LHCN-M2 (cell line): Measurements from ENCODE around the gene XRRA1. TPM values are rescaled to one million over a fixed set of nuclear protein-coding genes. Genes with fewer than 3 reads are reported as not detected.
"Not testable (repeated sequence)": the region's sequence is repeated elsewhere in the genome, so short reads cannot be mapped to it uniquely, and the experiment has no call there.

ENCODE experiments used
- DNase-seq: peaks from one replicate; pipeline ENCODE4 v3.0.0-alpha.2; 2012; ENCODE audit warnings: low read depth
- total RNA-seq: library from RNA; depleted of rRNA; stranded (reverse); fragments of >200 nt; gene quantifications from 2 replicates; pipeline ENCODE4 v1.2.3, GENCODE V29; 2014

XRRA1 gene
- total RNA-seq, 1 experiment from 2014 or later = 17.8 TPM

DNA sequence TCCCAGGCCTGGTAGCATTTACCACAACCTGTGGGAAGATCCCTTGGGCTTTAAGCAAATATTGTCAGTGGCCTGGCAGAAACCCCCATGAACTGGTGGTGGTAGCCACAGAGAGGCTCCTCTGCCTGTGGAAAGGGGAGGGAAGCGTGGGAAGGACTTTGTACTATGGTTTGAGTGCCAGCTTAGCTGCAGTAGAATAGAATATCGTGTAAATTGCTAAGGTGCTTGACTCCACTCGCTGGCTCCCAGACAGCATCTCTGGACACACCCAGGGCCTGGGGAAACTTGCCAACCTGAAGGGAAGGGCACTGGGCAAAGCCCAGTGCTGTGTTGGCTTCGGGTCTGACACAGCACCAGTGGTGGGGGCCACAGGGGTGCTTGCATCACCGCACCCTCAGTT is 52.6 kb downstream of the XRRA1 start:
- no peak for DNase-seq

DNA sequence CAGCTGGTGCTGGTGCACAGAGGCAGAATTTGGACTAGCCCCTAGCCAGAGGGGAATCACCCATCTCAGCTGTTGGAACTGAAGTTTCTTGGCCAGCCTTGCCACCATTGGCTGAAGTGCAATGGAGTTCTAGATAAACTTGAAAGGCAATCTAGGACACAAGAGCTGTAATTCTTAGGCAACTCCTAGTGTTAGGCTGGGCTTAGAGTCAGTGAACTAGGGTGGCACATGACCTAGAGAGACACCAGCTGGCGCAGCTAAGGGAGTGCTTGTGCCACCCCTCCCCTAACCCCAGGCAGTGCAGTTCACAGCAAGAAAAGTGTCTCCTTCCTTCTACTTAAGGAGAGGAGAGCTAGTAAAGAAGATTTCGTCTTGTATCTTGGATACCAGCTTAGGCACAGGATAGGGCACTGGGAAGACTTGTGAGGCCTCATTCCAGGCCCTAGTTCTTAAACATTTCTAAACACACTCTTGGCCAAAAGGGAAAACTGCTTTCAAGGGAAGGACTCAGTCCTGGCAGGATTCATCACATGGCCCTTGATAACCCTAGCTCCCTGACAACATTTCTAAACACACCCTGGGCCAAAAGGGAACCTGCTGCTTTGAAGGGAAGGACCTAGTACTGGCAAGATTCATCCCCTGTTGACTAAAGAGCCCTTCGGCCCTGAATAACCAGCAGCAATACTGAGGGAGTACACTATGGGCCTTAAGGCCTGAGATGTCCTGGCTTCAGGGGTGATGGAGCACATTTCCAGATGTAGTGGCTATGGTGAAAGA is 53.4 kb downstream of the XRRA1 start:
- DNase-seq = no peak

DNA sequence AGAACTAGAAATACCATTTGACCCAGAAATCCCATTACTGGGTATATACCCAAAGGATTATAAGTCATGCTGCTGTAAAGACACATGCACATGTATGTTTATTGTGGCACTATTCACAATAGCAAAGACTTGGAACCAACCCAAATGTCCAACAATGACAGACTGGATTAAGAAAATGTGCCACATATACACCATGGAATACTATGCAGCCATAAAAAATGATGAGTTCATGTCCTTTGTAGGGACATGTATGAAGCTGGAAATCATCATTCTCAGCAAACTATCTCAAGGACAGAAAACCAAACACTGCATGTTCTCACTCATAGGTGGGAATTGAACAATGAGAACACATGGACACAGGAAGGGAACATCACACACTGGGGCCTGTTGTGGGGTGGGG is 55.9 kb downstream of the XRRA1 start:
- not testable (repeated sequence) for DNase-seq

DNA sequence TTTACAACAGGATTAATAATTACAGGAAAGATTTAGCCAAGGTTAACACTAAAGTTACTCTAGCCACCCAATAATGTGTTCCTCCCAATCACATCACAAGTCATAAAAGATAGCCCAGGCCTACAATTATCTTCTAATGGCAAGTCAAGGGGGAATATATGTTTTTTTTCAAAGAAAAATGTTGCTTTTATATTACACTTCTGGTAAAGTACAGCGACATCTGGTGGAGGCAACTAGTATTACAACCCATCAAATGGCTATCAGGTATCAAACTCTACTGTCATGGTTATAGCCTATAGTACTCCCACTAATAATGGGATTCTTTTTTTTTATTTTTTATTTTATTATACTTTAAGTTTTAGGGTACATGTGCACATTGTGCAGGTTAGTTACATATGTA is 71.8 kb downstream of the XRRA1 start:
- peak; percentile 45 for DNase-seq

DNA sequence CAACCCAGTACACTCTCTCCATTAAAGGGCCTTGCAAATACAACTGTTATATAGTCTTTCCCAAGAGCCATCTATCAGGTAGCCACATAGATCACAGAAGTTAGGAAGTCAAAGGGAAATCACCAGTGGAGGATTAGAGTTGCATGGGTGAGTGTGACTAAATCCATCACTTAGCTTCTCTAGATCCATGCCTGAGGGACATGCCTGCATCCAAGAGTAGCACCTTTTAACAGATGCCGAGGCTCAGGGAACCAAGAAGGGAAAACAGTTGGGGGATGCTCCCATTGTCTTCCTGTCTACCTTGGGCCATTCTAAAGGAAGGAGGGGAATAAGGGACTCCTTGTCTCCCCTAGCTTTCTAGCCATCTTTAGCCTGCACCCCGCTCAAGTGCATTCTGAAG is 77.9 kb downstream of the XRRA1 start:
- DNase-seq = no peak

DNA sequence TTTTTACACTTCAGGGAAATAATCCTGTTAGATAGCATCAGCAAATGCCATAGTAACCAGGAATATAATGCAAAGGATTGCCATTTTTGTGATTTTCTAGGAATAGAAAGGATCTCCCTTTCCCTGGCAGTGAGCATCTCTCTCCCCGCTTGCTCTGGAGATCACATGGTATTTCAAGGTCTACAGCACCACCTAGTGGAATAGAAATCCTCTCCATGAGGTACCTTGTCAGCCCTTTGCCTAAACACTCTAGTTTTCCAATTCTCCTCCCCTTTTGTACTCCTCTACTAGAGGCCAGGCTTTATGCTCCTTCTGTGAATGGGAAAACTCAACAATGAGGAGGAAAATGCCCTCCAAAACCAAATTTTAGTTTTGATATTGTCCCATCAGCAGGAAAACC is 78.4 kb downstream of the XRRA1 start:
- DNase-seq = peak; percentile 34

DNA sequence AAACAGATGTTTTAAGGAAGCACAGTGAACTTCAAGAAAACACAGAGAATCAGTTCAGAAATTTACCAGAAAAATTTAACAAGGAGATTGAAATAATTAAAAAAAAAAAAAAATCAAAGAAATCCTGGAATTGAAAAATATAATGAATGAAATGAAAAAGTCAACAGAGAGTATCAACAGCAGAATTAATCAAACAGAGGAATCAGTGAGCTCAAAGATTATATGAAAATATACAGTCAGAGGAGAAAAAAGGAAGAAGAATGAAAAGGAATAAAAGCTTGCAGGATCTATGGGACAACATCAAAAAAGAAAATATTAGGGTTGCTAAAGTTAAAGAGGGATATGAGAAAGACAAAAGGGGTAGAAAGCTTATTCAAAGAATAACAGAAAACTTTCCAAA is 82.3 kb downstream of the XRRA1 start:
- DNase-seq = no peak

DNA sequence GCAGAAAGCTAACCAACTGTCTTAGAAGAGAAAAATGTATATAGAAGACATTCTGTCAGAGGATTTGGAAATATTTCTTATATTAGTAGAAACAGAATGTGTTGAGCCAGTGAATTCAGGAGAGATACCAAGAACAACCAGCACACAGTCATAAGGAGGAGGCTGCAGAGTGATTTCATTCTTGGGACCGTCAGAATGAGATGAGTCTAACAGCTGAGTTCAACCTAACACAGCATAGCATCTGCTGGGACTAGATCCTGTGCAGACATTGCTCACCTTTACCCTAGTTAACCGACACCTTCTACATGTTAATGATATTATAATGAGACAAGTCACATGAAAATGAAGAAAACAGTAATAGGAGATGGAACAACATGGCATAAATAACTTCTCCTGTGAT is 85.5 kb downstream of the XRRA1 start:
- no peak for DNase-seq

DNA sequence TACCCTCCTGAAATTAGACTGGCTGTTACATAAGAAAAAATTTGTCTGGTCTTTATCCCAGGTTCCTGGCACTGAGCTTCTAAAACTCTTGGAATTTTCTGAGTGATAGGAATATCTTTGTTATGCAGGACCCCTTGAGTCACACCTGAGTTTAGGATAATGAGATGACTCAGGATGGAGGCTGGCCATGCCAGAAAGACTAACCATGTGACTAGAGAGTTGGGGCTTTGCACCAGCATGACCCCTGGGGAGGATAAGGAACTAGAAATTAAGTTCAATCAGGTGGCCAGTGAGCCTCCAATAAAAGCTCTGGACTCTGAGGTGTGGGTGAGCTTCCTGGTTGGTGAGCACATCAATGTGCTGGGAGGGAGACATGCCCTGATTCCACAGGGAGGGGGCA is 88.1 kb downstream of the XRRA1 start:
- DNase-seq = no peak

DNA sequence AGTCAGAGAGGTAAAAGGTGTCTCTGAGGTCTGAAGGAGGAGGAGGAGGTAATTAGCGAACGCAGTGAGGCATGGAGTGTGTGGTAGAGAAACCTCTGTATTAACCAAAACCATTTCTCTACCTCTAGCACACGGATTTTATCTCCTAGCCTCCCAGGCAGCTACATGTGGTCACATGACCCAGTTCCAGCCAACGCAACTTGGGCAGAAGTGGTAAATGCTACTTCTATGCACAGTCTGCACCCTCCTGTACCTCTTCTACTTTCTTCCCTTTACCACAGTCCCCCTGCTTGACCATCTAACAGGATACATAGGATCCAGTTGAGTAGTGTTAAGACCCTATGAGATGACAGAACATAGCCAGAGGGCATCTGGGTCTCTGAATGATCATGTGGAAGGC is 95.7 kb downstream of the XRRA1 start:
- DNase-seq = no peak

DNA sequence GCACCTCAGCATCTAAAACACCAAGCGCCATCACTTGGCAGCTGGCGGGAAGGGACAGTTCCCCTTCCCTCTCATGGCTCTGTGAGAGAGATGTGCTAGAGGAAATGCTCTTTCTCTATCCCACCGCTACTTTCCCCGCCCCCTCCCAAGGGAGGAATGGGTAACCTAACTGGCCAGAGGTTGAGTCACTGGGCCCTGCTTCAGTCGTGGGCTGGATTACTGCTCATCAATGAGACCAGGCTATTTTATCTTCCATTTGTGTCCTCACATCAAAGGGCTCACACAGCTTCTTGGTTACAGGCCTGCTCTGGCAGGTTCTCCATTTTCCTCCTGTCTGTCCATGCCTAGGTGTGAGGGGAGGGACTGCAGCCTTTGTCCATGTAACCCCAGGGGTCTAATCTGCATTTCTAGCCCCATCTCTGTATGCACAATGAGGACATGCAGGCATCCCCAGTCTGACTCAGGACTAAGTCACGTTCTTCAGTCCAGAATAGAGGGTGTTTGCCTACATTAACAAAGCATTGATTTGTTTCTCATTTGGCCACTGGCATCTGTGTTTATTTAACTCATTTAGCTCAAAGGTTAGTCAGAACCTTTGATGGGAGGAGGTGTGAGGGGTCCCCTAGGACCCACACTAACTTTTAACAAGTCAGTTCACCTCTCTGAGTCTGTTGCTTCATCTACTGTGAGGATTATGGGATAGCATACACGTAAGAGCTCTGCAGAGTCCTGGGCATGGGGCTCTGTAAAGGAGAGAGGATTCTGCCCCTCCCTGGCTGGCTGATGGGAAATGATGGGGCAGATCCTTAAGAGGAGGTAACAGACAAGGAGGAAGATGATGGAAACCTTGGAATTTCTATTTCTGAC is 99.1 kb downstream of the XRRA1 start:
- peak; percentile 95 for DNase-seq

DNA sequence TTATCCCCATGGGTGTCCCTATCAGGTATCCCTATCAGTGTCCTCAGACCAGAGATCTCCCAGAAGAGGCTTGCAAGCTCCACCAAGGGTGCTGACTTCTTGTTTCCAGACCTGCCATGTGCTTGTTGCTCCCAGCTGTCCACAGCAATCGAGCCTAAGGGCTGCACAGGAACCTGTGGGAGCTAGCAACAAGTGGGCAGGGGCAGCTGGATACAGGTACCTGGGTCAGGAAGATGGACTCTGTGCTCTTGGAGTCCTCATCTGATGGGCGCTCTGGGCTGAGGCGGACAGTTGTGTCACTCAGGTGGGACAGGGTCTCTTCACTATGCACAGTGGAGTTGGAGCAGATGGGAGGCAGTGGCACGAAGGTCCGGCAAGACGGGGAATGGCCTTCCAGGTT is 101.0 kb downstream of the XRRA1 start:
- no peak for DNase-seq

DNA sequence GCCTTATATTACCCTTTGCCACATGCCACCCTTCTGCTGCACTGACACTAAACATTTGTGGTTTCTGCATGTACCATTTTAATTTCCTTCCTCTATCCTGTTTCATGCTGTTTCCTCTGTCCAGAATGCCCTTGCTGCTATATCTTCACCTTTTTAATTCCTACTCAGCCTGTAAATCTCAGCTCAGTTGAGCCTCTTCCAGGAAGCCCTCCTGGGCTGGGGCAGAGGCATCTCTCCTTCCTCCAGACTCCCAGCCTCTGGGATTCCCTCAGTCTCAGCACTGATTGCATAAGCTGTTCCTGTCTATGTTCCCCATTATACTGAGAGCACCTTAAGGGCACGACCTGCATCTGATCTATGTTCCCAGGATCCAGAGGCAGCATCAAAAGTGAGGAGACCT is 101.5 kb downstream of the XRRA1 start:
- DNase-seq = no peak

DNA sequence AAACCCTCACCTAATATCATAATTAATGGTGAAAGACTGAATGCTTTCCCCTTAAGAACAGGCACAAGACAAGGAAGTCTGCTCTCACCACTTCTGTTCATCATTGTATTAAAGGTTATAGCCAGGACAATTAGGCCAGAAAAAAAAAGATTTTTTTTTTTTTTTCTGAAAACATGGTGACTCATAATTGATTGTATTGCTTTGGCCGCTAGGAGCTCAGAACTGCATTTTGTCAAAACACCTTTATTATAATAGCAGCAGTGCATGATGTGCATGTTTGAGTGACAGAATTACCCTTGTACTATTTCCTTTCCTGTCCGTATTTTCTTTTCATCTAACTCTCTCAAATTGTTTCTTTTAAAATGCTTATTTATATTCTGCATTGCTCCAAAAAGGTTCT is 102.1 kb downstream of the XRRA1 start:
- no peak for DNase-seq

DNA sequence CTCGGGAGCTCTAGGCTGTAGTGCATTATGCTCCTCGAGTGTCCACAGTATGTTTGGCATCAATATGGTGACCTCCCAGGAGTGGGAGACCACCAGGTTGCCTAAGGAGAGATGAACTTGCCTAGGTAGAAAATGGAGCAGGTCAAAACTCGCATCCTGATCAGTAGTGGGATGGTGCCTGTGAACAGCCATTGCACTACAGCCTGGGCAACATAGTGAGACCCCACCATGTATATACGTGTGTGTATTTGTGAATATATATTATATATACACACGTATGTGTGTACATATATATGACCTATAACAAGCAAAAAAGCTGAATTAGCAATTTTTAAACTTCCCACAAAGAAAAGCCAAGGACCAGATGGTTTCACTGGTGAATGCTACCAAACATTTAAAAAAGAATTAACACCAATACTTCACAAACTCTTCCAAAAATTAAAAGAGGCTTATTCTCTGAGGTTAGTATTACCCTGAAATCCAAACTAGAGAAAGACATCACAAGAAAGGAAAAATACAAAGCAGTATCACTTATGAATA is 102.8 kb downstream of the XRRA1 start:
- DNase-seq = no peak

DNA sequence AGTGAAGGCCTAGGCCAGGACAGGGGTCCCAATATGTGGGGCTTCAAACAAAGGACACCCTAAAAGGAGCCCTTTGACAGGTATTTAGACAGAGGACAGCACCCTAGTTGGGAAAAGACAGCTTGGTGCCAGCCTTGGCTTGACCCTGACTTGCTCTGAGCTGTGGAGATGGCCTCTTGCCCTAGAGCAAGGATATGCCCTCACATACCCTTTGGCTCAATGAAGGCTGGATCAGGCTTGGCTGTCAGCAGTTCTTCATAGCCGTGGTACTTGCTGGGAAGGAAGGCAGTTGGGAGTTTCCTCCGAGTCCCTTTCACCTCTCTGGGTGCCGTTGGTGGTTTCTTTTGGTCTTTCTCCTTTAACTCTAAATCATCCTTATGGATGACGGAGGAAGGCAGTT is 104.0 kb downstream of the XRRA1 start:
- no peak for DNase-seq

DNA sequence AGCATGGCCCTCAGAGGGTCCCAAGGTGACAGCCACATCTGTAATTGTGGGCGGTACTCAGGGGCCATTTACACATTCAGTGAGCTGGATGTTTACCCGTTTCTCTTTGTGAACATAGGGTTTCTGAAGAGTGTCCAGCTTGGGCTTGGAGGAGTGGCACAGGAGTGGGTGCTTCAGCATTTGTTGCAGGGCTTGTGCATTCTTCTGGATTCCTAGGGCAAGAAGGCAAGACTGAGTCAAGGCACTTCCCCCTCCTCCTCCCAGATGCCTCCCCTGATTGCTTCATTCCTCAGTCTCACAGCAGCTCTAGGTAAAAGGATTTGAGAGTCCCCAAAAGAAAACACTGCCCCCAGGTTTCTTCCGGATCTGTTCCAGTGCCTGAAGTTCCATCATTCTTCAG is 104.8 kb downstream of the XRRA1 start:
- no peak for DNase-seq

DNA sequence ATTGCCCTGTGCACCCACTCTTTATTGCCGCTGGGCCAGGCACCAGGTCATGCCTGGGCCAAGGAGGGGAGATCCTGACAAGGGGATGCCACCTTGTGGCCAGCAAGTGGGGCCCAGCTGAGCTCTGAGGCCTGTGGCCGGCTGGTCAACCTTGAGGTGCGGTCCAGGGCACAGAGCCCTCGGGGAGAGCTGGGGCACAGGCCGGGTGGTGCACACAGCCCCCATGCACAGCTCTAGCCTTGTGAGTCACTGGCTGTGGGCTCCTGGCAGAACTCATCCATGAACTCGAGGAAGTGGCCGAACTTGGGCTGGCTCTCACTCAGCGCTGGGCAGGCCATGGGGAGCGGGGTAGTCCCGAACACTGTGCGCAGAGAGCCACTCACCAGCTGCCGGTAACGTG is 105.9 kb downstream of the XRRA1 start:
- no peak for DNase-seq

DNA sequence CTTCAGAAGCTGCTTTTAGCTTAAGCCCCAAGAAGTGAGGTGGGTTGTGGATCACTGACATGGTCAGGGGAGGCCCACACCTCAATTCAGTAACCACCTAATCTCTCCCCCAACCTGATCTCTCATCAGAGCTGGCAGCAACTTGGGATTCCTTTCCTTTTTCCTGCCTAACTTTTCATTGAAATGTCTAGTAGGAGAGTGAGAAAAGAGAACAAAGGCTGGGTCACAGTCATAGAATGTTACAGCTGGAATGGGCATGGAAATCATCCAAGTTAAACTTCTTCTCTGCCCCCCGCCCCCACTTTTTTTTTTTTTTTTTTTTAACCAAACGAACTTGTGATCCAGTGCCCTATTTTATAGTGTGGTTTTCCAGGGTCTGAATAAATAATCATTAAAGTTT is 108.4 kb downstream of the XRRA1 start:
- no peak for DNase-seq

DNA sequence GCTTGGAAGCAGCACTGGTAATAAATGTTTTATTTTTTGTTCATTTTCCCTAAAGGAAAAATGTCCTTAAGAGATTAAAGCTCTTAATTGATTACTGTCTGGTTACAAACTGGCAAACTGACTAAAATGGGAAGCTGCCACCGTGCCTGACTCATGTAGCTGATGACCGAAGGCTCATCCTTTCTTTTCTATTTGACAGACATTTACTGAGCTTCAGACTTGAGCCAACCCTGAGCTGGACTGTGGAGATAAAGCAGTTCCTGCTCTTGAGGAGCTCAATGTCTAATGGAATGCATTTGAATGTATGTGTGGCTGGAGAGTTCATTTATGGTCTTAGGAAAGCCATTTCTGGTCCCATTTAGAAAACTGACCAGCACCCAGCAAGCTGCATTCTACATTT is 108.9 kb downstream of the XRRA1 start:
- DNase-seq = no peak

DNA sequence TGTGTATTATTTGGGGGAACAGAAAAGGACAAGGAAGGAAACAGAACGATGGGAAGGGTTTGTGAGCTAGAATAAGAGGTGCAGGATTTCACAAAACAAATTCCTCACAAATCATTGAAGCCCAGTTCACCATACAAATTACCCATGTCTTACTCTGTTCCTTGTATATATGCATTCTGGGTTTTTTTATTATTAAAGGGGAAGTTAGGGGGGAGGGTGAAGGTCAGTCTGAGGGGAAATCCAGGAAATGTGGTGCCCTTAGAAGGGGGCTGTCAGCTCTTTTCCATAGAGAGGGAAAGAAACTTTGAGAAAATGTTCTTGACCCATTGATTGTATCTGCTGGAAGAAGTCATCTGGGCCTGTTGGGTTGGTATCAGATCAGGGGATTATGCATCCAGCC is 109.4 kb downstream of the XRRA1 start:
- no peak for DNase-seq

DNA sequence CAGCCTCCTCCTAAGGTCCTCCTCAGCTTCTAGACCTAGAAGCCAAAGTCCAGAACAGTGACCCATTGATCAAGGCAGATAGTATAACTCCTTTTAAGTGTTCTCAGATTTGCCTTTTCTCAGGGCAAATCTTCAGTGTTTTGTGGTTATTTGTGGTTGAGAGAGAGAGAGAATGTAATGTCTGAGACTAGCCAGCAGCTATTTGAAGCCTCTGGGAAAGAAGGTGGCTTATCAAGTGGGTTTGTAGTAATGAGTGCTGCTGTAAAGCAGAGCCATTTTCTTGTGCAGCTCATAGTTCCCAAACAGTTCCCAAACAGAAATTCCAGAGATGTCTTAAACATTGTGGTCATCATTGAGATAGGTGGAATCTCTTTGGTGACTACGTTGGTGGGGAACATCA is 110.7 kb downstream of the XRRA1 start:
- DNase-seq = no peak

DNA sequence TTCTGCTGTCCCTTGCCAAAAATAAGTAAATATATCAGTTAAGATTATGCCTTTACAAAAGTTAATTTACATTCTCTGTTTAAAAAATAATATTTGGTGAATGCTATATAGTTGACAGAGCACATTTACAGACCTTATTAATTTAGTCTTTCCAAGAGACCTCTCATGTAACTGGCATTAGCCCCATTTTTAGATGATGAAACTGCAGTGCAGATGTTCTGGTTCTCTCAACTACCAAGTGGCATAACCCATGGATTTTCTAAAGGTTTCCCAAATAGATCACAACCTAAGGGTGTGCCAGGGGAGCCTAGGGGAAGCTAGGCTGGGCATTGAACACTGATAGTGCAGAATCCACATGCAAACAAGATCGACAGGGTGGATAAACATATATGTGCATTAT is 111.7 kb downstream of the XRRA1 start:
- DNase-seq = no peak
